ENCODE data around the gene SLC22A13. TPM values are rescaled to one million over a fixed set of nuclear protein-coding genes. Genes with fewer than 3 reads are reported as not detected.
A peak's percentile ranks its signal among the peaks of the same experiment; 100 is the strongest.

SLC22A13 gene
- total RNA-seq, 2 donors from 2014 or later, result 0.27 to 0.61 TPM

DNA sequence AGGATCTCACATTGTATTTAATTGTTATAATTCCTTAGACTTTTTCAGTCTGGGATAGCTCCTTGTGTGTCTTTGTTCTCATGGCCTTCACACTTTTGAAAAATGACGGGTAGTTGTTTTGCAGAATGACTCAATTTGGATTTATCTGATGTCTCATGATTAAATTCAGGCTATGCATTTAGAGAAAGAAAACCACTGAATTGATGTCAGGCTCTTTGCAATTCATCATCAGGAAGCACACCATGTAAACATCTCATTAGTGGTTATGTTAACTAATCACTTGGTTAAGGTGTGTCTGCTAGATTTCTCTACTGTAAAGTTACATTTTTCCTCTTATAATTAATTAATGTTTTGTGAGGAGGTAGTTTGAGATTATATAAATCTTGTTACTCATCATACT lies 8.0 kb upstream of the SLC22A13 start:
- ATAC-seq (no peak), DNase-seq (no peak)
- intact Hi-C loops (cut with DNase I, micrococcal nuclease), result no loop called here

DNA sequence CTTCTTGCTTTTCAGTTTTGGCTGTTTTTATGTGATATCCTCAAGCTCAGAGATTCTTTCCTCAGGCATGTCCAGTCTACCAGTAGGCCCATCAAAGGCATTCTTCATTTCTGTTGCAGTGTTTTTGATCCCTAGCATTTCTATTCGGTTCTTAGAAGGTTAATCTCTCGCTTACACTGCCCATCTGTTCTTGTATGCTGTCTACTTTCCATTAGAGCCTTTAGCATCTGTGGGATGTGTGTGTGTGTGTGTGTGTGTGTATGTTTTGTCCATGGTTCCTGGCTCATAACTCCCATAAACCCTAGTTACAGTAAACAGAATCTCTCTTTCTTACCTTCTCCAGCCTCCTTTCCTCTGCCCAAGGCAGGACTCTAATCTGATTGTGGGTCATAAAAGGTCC lies 5.1 kb upstream of the SLC22A13 start:
- intact Hi-C loops (cut with DNase I, micrococcal nuclease), result no loop called here
- DNase-seq, result no peak
- ATAC-seq, result peak; percentile 25

DNA sequence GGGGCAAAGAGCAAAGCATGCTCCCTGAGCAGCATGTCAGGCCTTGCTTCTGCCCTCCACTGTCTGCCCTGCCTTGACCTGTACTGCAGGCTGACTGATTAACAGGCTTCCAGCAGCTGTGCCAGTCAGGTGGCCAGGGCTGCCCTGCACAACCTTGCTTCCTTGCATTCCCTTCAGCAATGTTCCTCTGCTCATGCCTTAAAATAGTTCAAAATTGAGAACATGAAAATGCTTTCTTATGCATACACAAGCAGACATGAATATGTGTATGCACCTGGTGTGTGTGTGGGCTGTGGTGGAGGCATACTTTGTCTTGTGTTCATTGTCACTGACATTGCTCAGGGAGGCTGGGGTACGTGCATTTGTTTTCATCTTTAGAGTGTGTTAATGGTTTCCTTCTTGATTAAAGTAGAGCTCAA lies 1.2 kb upstream of the SLC22A13 start:
- ATAC-seq, result peak; percentile 71
- intact Hi-C loops (cut with DNase I, micrococcal nuclease), result no loop called here
- no peak for DNase-seq

DNA sequence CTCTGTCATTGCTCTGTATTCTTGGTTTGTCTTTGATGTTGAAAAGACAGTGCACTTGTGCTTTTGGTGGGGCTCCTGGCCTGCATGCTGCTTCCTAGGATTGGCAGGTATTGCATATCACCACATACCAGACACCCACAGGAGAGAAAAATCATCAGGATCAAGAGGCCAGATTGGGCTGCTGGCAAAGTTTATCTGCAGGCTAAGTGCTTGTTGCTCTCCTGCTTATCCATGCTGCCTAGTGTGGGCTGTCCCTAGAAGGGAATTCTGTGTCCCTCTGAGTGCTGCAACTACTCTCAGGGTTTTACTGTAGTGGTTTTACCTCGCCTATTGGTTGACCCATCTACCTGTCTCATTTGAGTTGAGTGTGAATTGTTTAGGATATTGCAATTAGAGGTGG lies 833 bp upstream of the SLC22A13 start:
- intact Hi-C loops (cut with DNase I, micrococcal nuclease), result no loop called here
- no peak for DNase-seq

DNA sequence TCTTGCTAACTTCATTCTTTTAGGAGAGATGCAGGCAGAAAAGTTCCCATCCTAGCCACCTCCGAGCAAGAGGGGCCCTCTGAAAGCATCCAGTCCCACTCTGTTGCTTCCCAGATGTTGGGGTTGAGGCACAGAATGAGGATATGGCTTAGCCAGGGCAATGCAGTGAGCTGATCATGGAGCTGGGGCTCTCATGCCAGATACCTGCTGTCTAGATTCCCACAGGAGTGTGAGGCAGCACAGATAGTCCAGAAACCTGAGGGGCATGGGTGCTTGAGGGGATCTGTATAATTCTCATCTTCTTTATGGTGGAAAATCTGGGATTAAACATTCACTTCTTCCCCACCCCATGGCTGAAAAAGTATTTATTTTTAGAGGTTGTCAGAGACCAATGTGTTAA lies 1.2 kb downstream of the SLC22A13 start:
- intact Hi-C loops (cut with DNase I, micrococcal nuclease), result no loop called here
- no peak for DNase-seq
- ATAC-seq, result no peak

More for the DNA sequence above, 833 bp upstream of the SLC22A13 start:
- ATAC-seq, result no peak

DNA sequence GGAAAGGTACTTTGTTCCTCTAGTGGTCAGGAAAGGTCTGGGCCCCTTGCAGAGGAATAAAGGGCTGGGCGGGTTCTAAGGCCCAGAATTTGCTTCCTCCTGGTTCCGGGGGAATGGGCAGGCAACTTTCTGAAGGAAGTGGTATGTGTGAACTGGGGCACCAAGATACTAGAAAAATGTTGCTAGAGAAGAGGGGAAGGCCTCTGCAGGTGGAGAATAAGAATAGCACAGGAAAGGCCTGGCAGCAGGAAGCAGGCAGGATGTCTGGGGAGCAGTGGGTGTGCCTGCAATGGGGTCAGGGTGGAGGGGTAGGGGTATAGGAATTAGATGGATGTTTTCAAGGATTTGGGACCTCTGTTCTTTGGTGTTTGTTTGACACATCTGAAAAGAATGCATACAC lies 2.0 kb downstream of the SLC22A13 start:
- intact Hi-C loops (cut with DNase I, micrococcal nuclease), result no loop called here
- ATAC-seq, result no peak
- no peak for DNase-seq

DNA sequence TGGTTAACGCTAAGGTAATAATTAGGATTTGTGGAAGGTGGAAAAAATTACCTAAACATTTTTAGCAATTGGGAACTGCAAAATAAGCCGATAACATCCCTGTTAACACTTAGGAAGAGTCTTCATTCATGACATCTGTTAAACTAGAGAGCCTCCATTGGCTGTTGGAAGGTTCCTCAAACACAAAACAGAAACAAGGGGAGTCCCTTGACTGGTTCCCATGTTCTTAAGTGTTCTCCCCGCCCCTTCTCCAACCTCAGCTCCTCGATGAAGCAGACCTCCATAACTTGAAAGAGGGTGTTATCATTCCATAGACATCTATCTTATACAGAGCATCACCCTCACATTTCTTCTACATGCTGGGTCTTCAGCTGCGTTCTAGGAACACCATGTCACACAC lies 2.5 kb downstream of the SLC22A13 start:
- DNase-seq, result no peak
- intact Hi-C loops (cut with DNase I, micrococcal nuclease), result no loop called here
- ATAC-seq, result no peak

DNA sequence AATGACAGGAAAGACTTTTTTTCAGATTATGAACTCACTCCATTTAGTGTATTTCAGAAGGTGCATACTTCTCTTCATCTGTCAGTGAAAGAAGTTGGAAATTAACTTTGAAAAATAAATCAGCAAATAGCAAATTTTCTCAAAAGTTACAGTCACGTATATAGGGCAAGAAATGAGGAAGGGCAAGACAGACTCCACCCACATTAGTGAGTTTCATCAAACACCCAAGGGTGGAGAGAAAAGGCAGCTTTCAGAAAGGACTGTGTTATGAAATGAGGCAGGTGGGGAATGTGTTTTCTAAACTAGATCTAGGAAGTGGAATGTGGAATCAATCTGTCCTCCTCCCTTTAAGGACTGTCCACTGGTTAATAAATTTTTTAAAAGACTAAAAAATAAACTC lies 2.9 kb downstream of the SLC22A13 start:
- no peak for ATAC-seq
- no peak for DNase-seq
- intact Hi-C loops (cut with DNase I, micrococcal nuclease), result no loop called here

DNA sequence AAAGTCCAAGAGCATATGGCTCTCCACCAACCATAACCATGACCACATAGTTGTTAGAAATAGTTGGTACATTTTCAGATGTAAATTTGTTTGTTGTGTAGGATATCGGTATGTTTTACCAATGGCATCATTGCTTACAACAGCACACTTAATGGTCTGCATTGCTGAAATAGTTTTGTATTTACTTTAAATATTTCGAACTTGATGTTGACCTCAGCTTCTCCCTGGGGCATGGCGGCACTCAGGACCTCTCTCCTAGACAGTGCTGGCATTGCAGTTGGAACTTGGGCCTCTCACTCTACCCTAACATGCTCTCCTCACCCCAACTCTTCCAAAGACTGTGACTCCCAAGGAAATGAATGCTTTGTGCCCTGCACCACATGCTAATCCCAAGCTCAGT lies 5.0 kb downstream of the SLC22A13 start:
- intact Hi-C loops (cut with DNase I, micrococcal nuclease), result no loop called here
- no peak for ATAC-seq

DNA sequence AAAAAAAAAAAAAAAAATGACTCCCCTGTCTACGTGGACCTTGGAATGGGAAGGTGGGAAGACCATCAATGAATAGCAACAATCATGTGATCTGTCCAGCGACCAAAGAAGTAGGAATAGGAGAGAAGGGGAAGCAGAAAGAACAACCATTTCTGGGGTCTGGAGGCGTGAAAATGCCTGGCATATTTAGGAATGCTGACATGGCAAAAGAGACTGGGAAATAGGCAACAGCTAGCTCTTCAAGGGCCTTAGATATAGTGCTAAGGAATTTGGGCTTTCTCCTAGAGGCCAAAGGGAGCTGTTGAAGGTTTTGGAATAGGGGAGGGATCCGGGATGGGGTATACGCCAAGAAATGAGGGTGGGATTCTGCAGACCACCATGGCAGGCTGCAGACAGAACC lies 5.9 kb downstream of the SLC22A13 start:
- ATAC-seq (no peak), DNase-seq (no peak)
- intact Hi-C loops (cut with DNase I, micrococcal nuclease), result no loop called here

More for the DNA sequence above, 5.0 kb downstream of the SLC22A13 start:
- no peak for DNase-seq

DNA sequence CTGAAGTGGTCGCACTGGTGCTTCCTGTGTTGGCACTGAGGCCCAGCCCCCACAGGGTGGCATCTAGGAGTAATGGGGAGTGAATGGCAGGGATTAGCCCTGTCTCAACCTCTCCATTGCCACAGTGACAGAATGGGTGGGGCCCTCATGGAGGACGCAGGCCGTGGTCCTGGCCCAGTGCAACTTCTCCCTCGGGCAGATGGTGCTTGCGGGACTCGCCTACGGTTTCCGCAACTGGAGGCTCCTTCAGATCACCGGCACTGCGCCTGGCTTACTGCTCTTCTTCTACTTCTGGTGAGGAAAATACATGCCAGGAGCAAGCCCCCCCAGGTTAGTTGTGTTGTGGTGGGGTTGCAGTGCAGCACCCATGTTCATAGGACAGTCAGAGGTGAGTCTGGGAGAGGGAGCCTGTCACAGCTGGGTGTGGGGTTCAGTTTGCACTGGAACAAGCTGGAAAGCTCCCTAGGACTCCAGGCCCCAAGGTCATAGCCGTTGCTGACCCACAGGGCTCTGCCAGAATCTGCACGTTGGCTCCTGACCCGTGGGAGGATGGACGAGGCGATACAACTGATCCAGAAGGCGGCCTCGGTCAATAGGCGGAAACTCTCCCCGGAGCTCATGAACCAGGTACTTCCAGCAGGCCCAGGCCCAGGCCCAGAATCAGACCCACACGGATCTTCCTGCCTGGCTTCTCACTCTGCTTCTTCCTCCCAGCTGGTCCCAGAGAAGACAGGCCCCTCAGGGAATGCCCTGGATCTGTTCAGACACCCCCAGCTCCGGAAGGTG lies 9.4 kb downstream of the SLC22A13 start:
- no peak for ATAC-seq
- intact Hi-C loops (cut with DNase I, micrococcal nuclease), result no loop called here
- no peak for DNase-seq

DNA sequence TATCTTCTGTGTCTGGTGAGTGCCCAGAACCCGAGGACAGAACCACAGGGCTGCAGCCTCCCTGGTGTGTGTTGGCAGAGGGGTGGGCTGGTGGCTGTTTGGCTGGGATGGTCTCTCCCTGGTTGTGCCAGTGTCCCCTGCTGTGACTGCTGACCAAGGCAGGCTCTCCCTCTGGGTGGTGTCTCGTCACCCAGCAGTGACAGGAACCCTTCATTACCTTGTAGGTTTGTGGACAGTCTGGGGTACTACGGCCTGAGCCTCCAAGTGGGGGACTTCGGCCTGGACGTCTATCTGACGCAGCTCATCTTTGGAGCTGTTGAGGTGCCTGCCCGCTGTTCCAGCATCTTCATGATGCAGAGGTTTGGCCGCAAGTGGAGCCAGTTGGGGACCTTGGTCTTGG lies 10.0 kb downstream of the SLC22A13 start:
- ATAC-seq (no peak), DNase-seq (no peak)
- intact Hi-C loops (cut with DNase I, micrococcal nuclease), result no loop called here

DNA sequence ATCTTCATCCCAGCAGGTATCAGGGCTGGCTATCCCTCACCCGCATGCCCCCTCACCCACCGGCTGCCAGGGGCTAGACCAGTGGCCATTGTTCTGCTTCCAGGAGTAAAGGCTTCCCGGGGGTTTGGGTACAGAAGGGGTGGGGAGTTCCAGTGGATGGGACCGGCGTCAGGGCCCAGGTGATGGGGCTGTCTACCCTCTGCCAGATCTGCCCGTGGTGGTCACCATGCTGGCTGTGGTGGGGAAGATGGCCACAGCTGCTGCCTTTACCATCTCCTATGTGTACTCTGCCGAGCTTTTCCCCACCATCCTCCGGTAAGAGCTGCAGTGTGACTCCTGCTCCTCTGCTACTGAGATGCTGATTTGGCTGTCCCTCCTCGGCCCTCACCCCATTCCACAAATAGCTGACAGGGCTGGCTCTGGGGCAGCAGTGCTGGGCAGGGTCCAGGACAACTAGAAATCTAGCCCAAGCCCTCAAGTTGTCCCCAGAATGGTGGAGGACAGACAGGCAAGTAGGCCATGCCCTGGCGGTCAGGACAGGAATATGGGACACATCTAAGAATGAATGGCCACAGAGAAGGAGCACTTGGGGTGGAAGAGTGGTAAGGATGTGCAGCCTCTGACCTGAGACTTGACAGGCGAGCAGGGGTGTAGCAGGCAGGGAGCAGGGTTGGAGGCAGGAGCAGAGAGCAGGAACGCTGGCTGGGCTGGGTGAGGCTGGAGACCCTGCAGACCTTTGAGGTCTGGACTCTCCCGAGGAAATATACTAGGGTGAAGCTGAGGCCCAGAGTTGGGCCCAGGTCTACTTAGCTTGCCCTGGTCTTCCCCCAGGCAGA lies 10.7 kb downstream of the SLC22A13 start:
- ATAC-seq, result no peak
- intact Hi-C loops (cut with DNase I, micrococcal nuclease), result no loop called here
- DNase-seq, result no peak

DNA sequence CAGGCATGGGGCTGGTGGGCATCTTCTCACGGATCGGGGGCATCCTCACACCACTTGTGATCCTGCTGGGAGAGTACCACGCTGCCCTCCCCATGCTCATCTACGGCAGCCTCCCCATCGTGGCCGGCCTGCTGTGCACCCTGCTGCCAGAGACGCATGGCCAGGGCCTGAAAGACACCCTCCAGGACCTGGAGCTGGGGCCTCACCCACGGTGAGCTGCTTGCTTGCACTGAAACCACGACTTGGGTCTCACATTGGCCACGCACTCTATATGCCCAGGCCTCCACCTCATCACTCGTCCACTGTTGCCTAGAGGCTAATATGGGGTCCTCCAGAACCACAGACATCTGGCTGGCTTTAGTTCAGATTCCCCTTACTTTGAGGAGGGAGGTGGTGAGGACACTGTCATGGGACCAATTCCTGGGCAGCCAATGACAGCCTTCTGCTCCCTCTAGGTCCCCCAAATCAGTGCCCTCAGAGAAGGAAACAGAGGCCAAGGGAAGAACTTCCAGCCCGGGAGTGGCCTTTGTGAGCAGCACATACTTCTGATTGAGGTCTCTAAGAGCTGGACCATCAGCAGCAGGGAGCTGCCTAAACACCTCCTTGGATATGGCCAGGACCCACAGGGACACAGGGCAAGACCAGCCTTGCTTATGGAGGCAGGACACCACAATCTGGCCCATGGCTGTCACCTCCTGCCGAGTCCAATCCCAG lies 11.5 kb downstream of the SLC22A13 start:
- DNase-seq (no peak), ATAC-seq (no peak)
- intact Hi-C loops (cut with DNase I, micrococcal nuclease), result no loop called here

DNA sequence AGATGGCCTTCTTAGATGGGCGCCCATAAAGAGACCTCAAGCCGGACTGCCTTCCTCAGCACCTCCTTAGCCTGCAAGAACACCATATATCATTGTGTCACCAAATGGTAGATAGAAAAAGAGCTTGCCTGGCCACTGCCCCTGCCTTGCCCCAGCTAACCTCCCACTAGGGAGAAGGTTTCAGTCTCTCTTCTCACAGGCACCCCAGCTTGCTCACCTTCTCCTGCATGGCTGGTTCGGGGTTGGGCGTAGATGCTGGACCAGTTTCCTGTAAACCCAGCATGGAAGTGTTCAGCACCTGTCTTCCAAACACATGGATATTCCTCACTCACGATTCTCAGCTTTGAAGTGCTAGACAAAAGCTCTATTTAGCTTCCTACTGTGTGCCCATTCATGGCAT lies 13.2 kb downstream of the SLC22A13 start:
- no peak for DNase-seq
- intact Hi-C loops (cut with DNase I, micrococcal nuclease), result no loop called here
- ATAC-seq, result no peak

DNA sequence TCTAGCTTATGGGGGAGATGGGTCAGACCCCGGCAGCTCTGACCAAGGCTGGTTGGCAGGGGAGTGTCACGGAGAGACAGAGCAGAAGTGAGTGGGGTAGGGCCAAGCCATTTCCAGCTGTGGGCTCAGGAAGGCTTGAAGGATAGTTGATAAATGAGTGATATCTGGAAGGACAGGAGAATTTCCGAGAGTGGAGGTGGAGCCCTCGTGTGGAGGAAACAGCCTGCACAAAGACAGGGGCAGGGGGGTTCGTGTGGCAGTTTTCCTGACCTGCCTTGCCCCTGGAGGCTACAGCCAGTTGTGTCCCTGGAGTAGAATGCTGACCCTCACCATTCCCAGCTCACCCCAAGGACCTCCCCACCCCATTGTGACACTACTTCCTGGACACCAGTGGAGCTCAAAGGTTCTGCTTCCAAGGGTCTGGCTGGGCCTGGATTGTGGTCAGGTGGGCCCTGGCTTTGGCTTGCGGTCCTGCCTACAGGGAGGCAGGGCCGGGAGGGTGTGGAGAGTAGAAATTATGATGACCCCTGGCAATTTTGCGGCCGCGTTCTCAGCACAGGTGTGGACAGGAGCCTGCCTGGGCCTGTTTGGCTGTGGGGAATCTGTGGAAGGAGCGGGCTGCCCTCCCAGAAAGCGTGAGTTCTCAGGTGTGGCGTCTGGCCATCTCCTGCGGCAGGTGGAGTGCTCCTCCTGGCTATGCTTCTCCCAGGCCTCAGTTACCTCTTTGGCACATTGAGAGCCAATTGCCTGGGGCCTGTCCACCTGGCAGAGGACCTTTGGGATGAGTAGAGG lies 16.5 kb downstream of the SLC22A13 start, which contains the start of gene SLC22A14:
TSS of gene SLC22A14 (plus strand) at position 400 of the 792 bp plus-strand sequence. CDS start 23,733 bp downstream, outside the sequence.
- ATAC-seq (no peak), DNase-seq (no peak)
- intact Hi-C loops (cut with DNase I, micrococcal nuclease), result no loop called here

DNA sequence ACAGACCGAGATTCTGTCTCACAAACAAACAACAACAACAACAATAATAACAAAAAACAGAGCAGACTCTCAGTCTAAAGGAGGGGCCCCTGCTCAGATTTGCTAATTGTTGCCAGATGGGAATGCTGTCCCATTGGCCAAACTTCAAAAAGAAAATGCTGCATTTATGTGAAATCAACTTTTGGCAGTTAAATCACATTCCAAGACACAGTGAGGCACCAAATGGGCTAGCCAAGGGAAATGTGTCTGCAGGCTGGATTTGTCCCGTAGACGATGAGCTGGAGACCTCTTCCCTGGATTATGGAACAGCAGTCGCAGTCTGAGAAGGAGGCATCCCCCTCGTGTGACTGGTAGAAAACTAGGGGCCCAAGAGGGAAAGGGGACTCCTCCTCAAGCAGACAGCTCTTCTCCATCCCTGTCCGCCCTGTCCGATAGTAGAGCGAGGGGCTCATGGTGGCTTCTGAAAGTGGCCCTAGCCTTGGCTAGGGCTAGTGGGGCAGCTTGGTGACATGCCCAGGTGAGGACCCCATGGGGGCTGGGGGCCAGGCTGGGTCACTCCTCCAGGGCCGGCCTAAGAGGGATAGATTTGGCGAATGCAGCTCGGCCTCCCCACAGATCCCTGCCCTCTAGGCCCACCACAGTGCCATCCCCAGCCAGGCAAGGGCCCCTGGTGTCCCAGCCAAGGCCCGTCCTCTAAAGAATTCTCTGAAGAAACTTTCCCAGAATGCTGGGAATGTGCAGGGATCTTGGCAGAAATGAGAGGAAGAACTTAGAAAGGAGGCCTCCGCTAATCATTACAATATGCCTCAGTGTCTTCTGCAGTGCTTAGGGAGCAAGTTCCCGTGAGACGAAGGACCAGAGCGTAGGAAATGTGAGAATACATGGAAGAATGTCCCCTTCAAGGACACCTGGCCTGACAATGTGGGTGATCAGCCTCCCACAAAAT lies 18.5 kb downstream of the SLC22A13 start:
- no peak for ATAC-seq
- intact Hi-C loops (cut with DNase I, micrococcal nuclease), result no loop called here
- DNase-seq, result no peak

DNA sequence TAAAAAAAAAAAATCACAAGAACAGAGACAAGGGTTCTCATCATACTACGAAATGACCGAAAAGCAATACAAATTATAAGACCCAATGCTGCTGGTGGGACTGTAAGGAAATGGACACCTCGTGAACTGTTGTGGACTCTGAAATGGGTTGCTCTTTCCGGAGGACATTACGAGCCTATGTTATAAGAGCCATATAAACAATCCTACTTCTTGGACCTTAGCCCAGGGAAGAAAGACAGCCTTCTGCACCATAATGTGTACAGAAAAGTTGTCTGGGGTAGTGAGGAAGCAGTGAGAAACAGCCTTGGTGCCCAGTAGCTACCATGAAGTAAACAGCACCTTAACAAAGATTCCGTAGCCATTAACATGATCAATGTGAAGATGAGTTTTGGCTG lies 19.1 kb downstream of the SLC22A13 start:
- no peak for DNase-seq
- intact Hi-C loops (cut with DNase I, micrococcal nuclease), result no loop called here
- ATAC-seq, result peak; percentile 38

Measured in left colon (tissue), 2 donors.